Measurements from ENCODE around the gene CACNA1A.

Gene CACNA1A

GRCh38 chr19:13475044-13475443, 31.2 kb downstream of the CACNA1A start:
- no peak for DNase-seq
- no peaks in the 10 kb centered on the region for H3K4me1 ChIP-seq (ENCODE audit: control insufficient read depth, insufficient read depth, low read depth, low read length)
- H3K36me3 ChIP-seq (ENCODE audit: control insufficient read depth in 1 of 2, insufficient read depth in 2 of 2, low read depth in 1 of 2, low read length in 2 of 2): peaks cover 0 to 22% of the 10 kb centered on the region in 2 experiments
- no peak overlapping the region for H2AFZ ChIP-seq (ENCODE audit: low read depth, low read length)
- no peak overlapping the region for H3K14ac ChIP-seq (ENCODE audit: low read length in 2 of 2)
- no peak overlapping the region for H4K91ac ChIP-seq (ENCODE audit: low read length)
- no peak overlapping the region for H3K18ac ChIP-seq (ENCODE audit: low read depth in 1 of 2, low read length in 2 of 2)
- no peak overlapping the region for H3K23ac ChIP-seq (ENCODE audit: low read length in 2 of 2)
- H2BK12ac ChIP-seq (ENCODE audit: low read length in 2 of 2): no peak overlapping the region
- no peak overlapping the region for H4K8ac ChIP-seq (ENCODE audit: low read length)
- H3K4ac ChIP-seq (ENCODE audit: low read depth in 1 of 2, low read length in 2 of 2): no peak overlapping the region
- H2AK5ac ChIP-seq (ENCODE audit: low read length, severe bottlenecking): no peak overlapping the region
- H3K79me1 ChIP-seq (replicated peaks; ENCODE audit: low read length, poor library complexity, severe bottlenecking): no peaks in the 10 kb centered on the region
- no peak overlapping the region for H3K9ac ChIP-seq (ENCODE audit: low read length)
- H2BK120ac ChIP-seq (ENCODE audit: low read depth, low read length): no peak overlapping the region
- H3K27ac ChIP-seq (ENCODE audit: low read length, poor library complexity, severe bottlenecking): no peak overlapping the region
- no peak overlapping the region for H2BK15ac ChIP-seq (ENCODE audit: low read depth, poor library complexity, severe bottlenecking)
- H3K4me3 ChIP-seq (ENCODE audit: insufficient read depth in 1 of 2, low read depth in 1 of 2, low read length in 2 of 2): no peak overlapping the region
- no peak overlapping the region for H3K4me2 ChIP-seq (ENCODE audit: low read length, poor library complexity, severe bottlenecking)
- H3K9me3 ChIP-seq (ENCODE audit: control insufficient read depth, low read length): peaks cover 17% of the 10 kb centered on the region
- H2BK5ac ChIP-seq (ENCODE audit: low read depth, low read length, poor library complexity, severe bottlenecking): no peak overlapping the region
- no peaks in the 10 kb centered on the region for H3K27me3 ChIP-seq (ENCODE audit: control insufficient read depth in 1 of 2, insufficient read depth in 1 of 2, low read length in 2 of 2)

- no peak for DNase-seq
- no peak overlapping the region for H4K8ac ChIP-seq (ENCODE audit: low read length)
- H3K27me3 ChIP-seq (ENCODE audit: control insufficient read depth in 1 of 2, insufficient read depth in 1 of 2, low read length in 2 of 2): no peaks in the 10 kb centered on the region
- H3K9me3 ChIP-seq (ENCODE audit: control insufficient read depth, low read length): no peaks in the 10 kb centered on the region
- no peak overlapping the region for H3K27ac ChIP-seq (ENCODE audit: low read length, poor library complexity, severe bottlenecking)
- H3K23ac ChIP-seq (ENCODE audit: low read length in 2 of 2): no peak overlapping the region
- no peak overlapping the region for H3K14ac ChIP-seq (ENCODE audit: low read length in 2 of 2)
- no peak overlapping the region for H2AFZ ChIP-seq (ENCODE audit: low read depth, low read length)
- H2BK12ac ChIP-seq (ENCODE audit: low read length in 2 of 2): no peak overlapping the region
- no peak overlapping the region for H3K4me3 ChIP-seq (ENCODE audit: insufficient read depth in 1 of 2, low read depth in 1 of 2, low read length in 2 of 2)
- H3K36me3 ChIP-seq (ENCODE audit: control insufficient read depth in 1 of 2, insufficient read depth in 2 of 2, low read depth in 1 of 2, low read length in 2 of 2): no peaks in the 10 kb centered on the region
- no peak overlapping the region for H3K4ac ChIP-seq (ENCODE audit: low read depth in 1 of 2, low read length in 2 of 2)
- WGBS: 89% methylated on average over 3 of the region's 5 CpGs
- H2BK5ac ChIP-seq (ENCODE audit: low read depth, low read length, poor library complexity, severe bottlenecking): no peak overlapping the region
- no peak overlapping the region for H4K91ac ChIP-seq (ENCODE audit: low read length)
- H3K4me1 ChIP-seq (ENCODE audit: control insufficient read depth, insufficient read depth, low read depth, low read length): no peaks in the 10 kb centered on the region
- no peak overlapping the region for H3K4me2 ChIP-seq (ENCODE audit: low read length, poor library complexity, severe bottlenecking)
- H3K9ac ChIP-seq (ENCODE audit: low read length): no peak overlapping the region
- no peak overlapping the region for H2BK15ac ChIP-seq (ENCODE audit: low read depth, poor library complexity, severe bottlenecking)
- no peak overlapping the region for H3K18ac ChIP-seq (ENCODE audit: low read depth in 1 of 2, low read length in 2 of 2)
- no peak overlapping the region for H2BK120ac ChIP-seq (ENCODE audit: low read depth, low read length)
- no peak overlapping the region for H2AK5ac ChIP-seq (ENCODE audit: low read length, severe bottlenecking)
- H3K79me1 ChIP-seq (replicated peaks; ENCODE audit: low read length, poor library complexity, severe bottlenecking): no peaks in the 10 kb centered on the region
These were observed 39.6 kb downstream of the CACNA1A start for GRCh38 chr19:13466697-13467096.

GRCh38 chr19:13463296-13463695, 43.0 kb downstream of the CACNA1A start:
- no peak overlapping the region for H4K91ac ChIP-seq (ENCODE audit: low read length)
- no peak overlapping the region for H3K4me2 ChIP-seq (ENCODE audit: low read length, poor library complexity, severe bottlenecking)
- H2AK5ac ChIP-seq (ENCODE audit: low read length, severe bottlenecking): no peak overlapping the region
- H2BK5ac ChIP-seq (ENCODE audit: low read depth, low read length, poor library complexity, severe bottlenecking): no peak overlapping the region
- H3K27me3 ChIP-seq (ENCODE audit: control insufficient read depth in 1 of 2, insufficient read depth in 1 of 2, low read length in 2 of 2): peaks cover 0 to 10% of the 10 kb centered on the region in 2 experiments
- H3K4me1 ChIP-seq (ENCODE audit: control insufficient read depth, insufficient read depth, low read depth, low read length): no peaks in the 10 kb centered on the region
- peaks cover 0 to 4% of the 10 kb centered on the region in 2 experiments for H3K36me3 ChIP-seq (ENCODE audit: control insufficient read depth in 1 of 2, insufficient read depth in 2 of 2, low read depth in 1 of 2, low read length in 2 of 2)
- H3K14ac ChIP-seq (ENCODE audit: low read length in 2 of 2): no peak overlapping the region
- no peak overlapping the region for H2AFZ ChIP-seq (ENCODE audit: low read depth, low read length)
- no peak overlapping the region for H4K8ac ChIP-seq (ENCODE audit: low read length)
- H3K9ac ChIP-seq (ENCODE audit: low read length): no peak overlapping the region
- H3K4me3 ChIP-seq (ENCODE audit: insufficient read depth in 1 of 2, low read depth in 1 of 2, low read length in 2 of 2): no peak overlapping the region
- no peak overlapping the region for H2BK15ac ChIP-seq (ENCODE audit: low read depth, poor library complexity, severe bottlenecking)
- WGBS: 10% methylated on average over 5 of the region's 6 CpGs
- H3K18ac ChIP-seq (ENCODE audit: low read depth in 1 of 2, low read length in 2 of 2): no peak overlapping the region
- no peaks in the 10 kb centered on the region for H3K9me3 ChIP-seq (ENCODE audit: control insufficient read depth, low read length)
- H2BK120ac ChIP-seq (ENCODE audit: low read depth, low read length): no peak overlapping the region
- H3K23ac ChIP-seq (ENCODE audit: low read length in 2 of 2): no peak overlapping the region
- H3K27ac ChIP-seq (ENCODE audit: low read length, poor library complexity, severe bottlenecking): no peak overlapping the region
- no peak overlapping the region for H2BK12ac ChIP-seq (ENCODE audit: low read length in 2 of 2)
- no peak for DNase-seq
- H3K4ac ChIP-seq (ENCODE audit: low read depth in 1 of 2, low read length in 2 of 2): no peak overlapping the region
- no peaks in the 10 kb centered on the region for H3K79me1 ChIP-seq (replicated peaks; ENCODE audit: low read length, poor library complexity, severe bottlenecking)

GRCh38 chr19:13461536-13461935, 44.7 kb downstream of the CACNA1A start:
- Histone ChIP-seq H3K9me3 (ENCODE audit: control insufficient read depth, low read length) (no peaks in the 10 kb centered on the region), H3K4me3 (ENCODE audit: insufficient read depth in 1 of 2, low read depth in 1 of 2, low read length in 2 of 2) (no peak overlapping the region), H3K4me2 (ENCODE audit: low read length, poor library complexity, severe bottlenecking) (no peak overlapping the region), H3K4ac (ENCODE audit: low read depth in 1 of 2, low read length in 2 of 2) (no peak overlapping the region), H4K8ac (ENCODE audit: low read length) (no peak overlapping the region), H3K36me3 (ENCODE audit: control insufficient read depth in 1 of 2, insufficient read depth in 2 of 2, low read depth in 1 of 2, low read length in 2 of 2) (peaks cover 0 to 4% of the 10 kb centered on the region in 2 experiments), H2BK5ac (ENCODE audit: low read depth, low read length, poor library complexity, severe bottlenecking) (no peak overlapping the region), H4K91ac (ENCODE audit: low read length) (no peak overlapping the region), H3K23ac (ENCODE audit: low read length in 2 of 2) (no peak overlapping the region), H3K27me3 (ENCODE audit: control insufficient read depth in 1 of 2, insufficient read depth in 1 of 2, low read length in 2 of 2) (peaks cover 0 to 10% of the 10 kb centered on the region in 2 experiments), H3K4me1 (ENCODE audit: control insufficient read depth, insufficient read depth, low read depth, low read length) (no peaks in the 10 kb centered on the region), H3K18ac (ENCODE audit: low read depth in 1 of 2, low read length in 2 of 2) (no peak overlapping the region), H2AK5ac (ENCODE audit: low read length, severe bottlenecking) (no peak overlapping the region), H2BK120ac (ENCODE audit: low read depth, low read length) (no peak overlapping the region), H3K14ac (ENCODE audit: low read length in 2 of 2) (no peak overlapping the region), H2BK15ac (ENCODE audit: low read depth, poor library complexity, severe bottlenecking) (no peak overlapping the region), H3K9ac (ENCODE audit: low read length) (no peak overlapping the region), H2AFZ (ENCODE audit: low read depth, low read length) (no peak overlapping the region), H3K79me1 (replicated peaks; ENCODE audit: low read length, poor library complexity, severe bottlenecking) (no peaks in the 10 kb centered on the region), H3K27ac (ENCODE audit: low read length, poor library complexity, severe bottlenecking) (no peak overlapping the region), H2BK12ac (ENCODE audit: low read length in 2 of 2) (no peak overlapping the region)
- 56% methylated on average over 12 of the region's 12 CpGs for WGBS
- DNase-seq: no peak

Measured in mesenchymal stem cell (in vitro differentiated cells and primary cell).